Gastrocnemius medialis (tissue), 4 donors: ENCODE measurements around the gene UNC5C. TPM values are rescaled to one million over a fixed set of nuclear protein-coding genes. Genes with fewer than 3 reads are reported as not detected.

ENCODE experiments used
- ATAC-seq, 2 donors: fragments of 150-250 bp; one replicate each; pipeline ENCODE4 v1.9.1; 2016
- DNase-seq, 2 donors: peaks; one replicate each; pipeline ENCODE4 v3.0.0-alpha.2; 2019
- H3K27ac ChIP-seq, 4 donors: fragments of 200-600 bp; sonication (generic); 1 replicate in 1 of 4; 2 replicates in 3 of 4; pipeline ENCODE4 v1.5.1; 2016 to 2018; ENCODE audit warnings: mild to moderate bottlenecking in 2 of 4, moderate library complexity in 1 of 4
- H3K27me3 ChIP-seq, 3 donors: fragments of 200-600 bp; sonication (generic) in 2 of 3; 1 replicate in 1 of 3; 2 replicates in 2 of 3; pipeline versions ENCODE4 v1.5.1 to v1.6.0; 2016 to 2019; ENCODE audit warnings: mild to moderate bottlenecking in 1 of 3, moderate library complexity in 1 of 3
- H3K36me3 ChIP-seq, 2 donors: fragments of 200-600 bp; sonication (generic) in 1 of 2; one replicate each; pipeline ENCODE4 v1.5.1; 2017 to 2018
- H3K4me1 ChIP-seq, 2 donors: fragments of 200-600 bp; sonication (generic) in 1 of 2; one replicate each; pipeline ENCODE4 v1.5.1; 2016 to 2017; ENCODE audit warnings: mild to moderate bottlenecking in 2 of 2
- H3K4me3 ChIP-seq, 4 donors: fragments of 200-600 bp; sonication (generic) in 3 of 4; 1 replicate in 1 of 4; 2 replicates in 3 of 4; pipeline ENCODE4 v1.5.1; 2016 to 2019; ENCODE audit warnings: mild to moderate bottlenecking in 2 of 4
- H3K9me3 ChIP-seq, 3 donors: fragments of 200-600 bp; sonication (generic) in 2 of 3; 1 replicate in 1 of 3; 2 replicates in 2 of 3; pipeline ENCODE4 v1.5.1; 2016 to 2019
- POLR2A ChIP-seq, 2 donors: fragments of 450-650 bp; IDR thresholded peaks; one replicate each; pipeline ENCODE4 v1.6.1; 2017; ENCODE audit warnings: antibody characterized with exemption in 2 of 2, mild to moderate bottlenecking in 2 of 2, moderate library complexity in 2 of 2
- in situ Hi-C, 4 donors: fragments of 200-750 bp; cut with MboI; loops; one replicate each; pipeline versions ENCODE4 v1.15.0 to v1.8.0; 2017; ENCODE audit warnings: low sequenced_read_pairs in 4 of 4
- intact Hi-C: fragments of 100-400 bp; cut with DNase I; formaldehyde crosslinking; loops from one replicate; pipeline ENCODE4 v1.15.1; 2023; ENCODE audit warnings: low total_unique reads
- total RNA-seq, 4 donors: library from RNA; depleted of rRNA; stranded (reverse); fragments of >200 nt; gene quantifications; one replicate each; pipeline versions ENCODE4 v1.1.0 to v1.2.3, GENCODE V29; 2016
- TF ChIP-seq, protein P1 (sequence below), 5 experiments: fragments of 450-650 bp in 3 of 5; fragments of 200-600 bp in 2 of 5; sonication (generic) in 2 of 5; IDR thresholded peaks in 4 of 5; conservative IDR thresholded peaks in 1 of 5; 1 replicate in 4 of 5; 2 replicates in 1 of 5; pipeline ENCODE4 v1.5.1; 2016 to 2019; ENCODE audit warnings: antibody characterized with exemption in 5 of 5, mild to moderate bottlenecking in 3 of 5, moderate library complexity in 3 of 5

Gene UNC5C
- total RNA-seq, 4 donors from 2014 or later = 0.07 to 0.33 (median 0.23) TPM; not detected in 1

DNA sequence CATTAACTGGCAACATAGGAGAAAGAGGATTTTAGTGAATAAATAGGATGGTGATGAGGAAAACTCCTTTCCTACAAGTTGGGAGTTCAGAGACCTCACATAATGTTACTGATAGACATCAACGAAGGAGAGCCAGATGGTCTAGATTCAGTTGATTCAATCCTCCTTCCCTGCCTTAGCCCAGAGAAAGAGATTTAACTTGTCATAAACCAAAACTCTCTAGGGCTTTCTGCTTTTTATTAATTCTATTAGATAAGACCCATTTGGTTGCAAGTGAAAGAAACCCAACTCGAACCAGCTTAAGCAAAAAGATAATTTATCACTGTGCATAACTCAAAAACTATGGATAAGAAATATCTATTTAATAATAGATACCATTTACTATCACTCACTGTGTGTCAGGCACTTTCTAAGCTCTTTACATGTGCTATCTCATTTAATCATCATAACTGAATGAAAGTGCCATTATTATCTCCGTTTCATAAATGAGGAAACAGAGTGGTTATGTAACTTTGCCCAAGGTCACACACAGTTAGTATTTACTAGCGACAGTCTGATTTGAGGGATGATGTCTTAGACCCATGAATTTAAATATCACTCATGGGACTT is 4.3 kb upstream of the UNC5C start:
- TF ChIP-seq, protein P1, sequence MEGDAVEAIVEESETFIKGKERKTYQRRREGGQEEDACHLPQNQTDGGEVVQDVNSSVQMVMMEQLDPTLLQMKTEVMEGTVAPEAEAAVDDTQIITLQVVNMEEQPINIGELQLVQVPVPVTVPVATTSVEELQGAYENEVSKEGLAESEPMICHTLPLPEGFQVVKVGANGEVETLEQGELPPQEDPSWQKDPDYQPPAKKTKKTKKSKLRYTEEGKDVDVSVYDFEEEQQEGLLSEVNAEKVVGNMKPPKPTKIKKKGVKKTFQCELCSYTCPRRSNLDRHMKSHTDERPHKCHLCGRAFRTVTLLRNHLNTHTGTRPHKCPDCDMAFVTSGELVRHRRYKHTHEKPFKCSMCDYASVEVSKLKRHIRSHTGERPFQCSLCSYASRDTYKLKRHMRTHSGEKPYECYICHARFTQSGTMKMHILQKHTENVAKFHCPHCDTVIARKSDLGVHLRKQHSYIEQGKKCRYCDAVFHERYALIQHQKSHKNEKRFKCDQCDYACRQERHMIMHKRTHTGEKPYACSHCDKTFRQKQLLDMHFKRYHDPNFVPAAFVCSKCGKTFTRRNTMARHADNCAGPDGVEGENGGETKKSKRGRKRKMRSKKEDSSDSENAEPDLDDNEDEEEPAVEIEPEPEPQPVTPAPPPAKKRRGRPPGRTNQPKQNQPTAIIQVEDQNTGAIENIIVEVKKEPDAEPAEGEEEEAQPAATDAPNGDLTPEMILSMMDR (IDR thresholded peaks at IDR 0.05 in 4 of 5, conservative IDR thresholded peaks at IDR 0.05 in 1 of 5) = no peak
- no peak for TF ChIP-seq POLR2A (IDR thresholded peaks at IDR 0.05)
- Histone ChIP-seq H3K36me3 (no peaks in the 10 kb centered on the region), H3K9me3 (no peaks in the 10 kb centered on the region), H3K27ac (no peak overlapping the region), H3K27me3 (peaks cover 21 to 29% (median 24%) of the 10 kb centered on the region in 3 donors), H3K4me1 (peaks cover 0 to 6% of the 10 kb centered on the region in 2 donors), H3K4me3 (no peak overlapping the region)
- ATAC-seq (no peak), DNase-seq (no peak)
- intact Hi-C loops = no loop called here
- in situ Hi-C loops = no loop called here

DNA sequence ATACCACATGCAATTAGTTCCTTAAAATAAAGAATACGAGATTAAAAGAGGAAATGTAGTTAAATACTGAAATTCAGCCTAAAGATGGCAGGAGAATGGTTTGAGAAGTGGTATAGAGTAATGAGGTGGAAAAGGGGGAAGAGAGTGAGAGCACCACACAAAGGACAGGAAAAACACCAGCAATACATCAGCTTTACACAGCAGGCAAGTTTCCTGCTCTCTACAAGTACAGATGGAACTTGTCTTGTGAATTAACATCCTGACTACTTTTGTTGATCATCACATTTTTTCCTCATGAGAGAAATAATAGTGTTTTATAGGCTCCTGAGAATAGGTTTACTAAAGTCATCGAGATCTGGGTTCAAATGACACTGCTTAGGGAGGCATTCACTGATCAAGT is 2.9 kb upstream of the UNC5C start:
- Histone ChIP-seq H3K9me3 (no peaks in the 10 kb centered on the region), H3K36me3 (no peaks in the 10 kb centered on the region), H3K27ac (no peak overlapping the region), H3K27me3 (peaks cover 31 to 40% (median 32%) of the 10 kb centered on the region in 3 donors), H3K4me1 (peaks cover 0 to 6% of the 10 kb centered on the region in 2 donors), H3K4me3 (no peak overlapping the region)
- no peak for ATAC-seq
- DNase-seq = no peak
- in situ Hi-C loops = no loop called here
- intact Hi-C loops = no loop called here
- TF ChIP-seq, protein P1 (IDR thresholded peaks at IDR 0.05 in 4 of 5, conservative IDR thresholded peaks at IDR 0.05 in 1 of 5) = no peak
- no peak for TF ChIP-seq POLR2A (IDR thresholded peaks at IDR 0.05)

DNA sequence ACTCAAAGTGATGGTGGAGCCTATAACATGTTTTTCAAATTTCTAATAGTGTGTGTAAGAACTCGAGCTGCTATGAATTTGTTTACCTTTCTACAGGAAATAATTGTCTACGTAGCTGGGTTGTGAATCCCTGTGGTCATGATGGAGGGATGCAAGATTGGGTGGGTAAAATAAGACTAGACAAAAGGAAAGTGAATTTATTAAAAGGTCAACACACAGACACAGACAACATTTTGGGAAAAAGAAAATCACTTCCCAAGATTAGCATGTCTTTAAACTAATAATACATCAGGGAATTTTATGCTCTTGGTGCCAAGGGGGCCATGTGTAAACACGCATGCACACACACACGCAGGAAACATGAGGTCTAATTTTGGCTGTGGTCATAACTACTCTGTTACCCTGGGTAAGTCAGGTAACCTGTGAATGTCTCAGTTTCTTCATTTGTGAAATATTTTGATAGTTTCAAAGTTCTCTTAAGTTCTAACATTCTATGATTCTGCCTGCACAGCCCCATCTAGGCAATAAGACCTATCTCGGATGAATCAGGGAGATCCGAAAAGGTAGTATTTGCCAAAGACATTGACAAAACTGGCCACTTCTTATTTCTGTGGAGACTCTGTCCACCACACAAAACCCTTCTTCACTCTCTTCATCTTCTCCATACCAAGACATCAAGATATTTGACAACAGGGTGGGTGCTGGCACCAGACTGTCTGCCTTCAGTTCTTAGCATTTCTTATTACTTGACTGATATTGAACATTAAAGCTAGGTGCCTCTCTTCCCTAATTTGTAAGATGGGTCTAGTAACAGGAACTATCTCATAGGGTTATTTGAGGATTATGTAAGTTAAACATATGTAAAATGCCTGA is 1.6 kb upstream of the UNC5C start:
- ATAC-seq = no peak
- Histone ChIP-seq H3K4me3 (peak overlapping the region in 3 of 4 donors; percentile 54 to 58 (median 55)), H3K27ac (no peak overlapping the region), H3K36me3 (no peaks in the 10 kb centered on the region), H3K9me3 (no peaks in the 10 kb centered on the region), H3K27me3 (peaks cover 32 to 43% (median 33%) of the 10 kb centered on the region in 3 donors), H3K4me1 (peaks cover 0 to 6% of the 10 kb centered on the region in 2 donors)
- TF ChIP-seq, protein P1 (IDR thresholded peaks at IDR 0.05 in 4 of 5, conservative IDR thresholded peaks at IDR 0.05 in 1 of 5) = no peak
- TF ChIP-seq POLR2A (IDR thresholded peaks at IDR 0.05) = no peak
- intact Hi-C loops (no loop called here), in situ Hi-C loops (no loop called here)
- no peak for DNase-seq

DNA sequence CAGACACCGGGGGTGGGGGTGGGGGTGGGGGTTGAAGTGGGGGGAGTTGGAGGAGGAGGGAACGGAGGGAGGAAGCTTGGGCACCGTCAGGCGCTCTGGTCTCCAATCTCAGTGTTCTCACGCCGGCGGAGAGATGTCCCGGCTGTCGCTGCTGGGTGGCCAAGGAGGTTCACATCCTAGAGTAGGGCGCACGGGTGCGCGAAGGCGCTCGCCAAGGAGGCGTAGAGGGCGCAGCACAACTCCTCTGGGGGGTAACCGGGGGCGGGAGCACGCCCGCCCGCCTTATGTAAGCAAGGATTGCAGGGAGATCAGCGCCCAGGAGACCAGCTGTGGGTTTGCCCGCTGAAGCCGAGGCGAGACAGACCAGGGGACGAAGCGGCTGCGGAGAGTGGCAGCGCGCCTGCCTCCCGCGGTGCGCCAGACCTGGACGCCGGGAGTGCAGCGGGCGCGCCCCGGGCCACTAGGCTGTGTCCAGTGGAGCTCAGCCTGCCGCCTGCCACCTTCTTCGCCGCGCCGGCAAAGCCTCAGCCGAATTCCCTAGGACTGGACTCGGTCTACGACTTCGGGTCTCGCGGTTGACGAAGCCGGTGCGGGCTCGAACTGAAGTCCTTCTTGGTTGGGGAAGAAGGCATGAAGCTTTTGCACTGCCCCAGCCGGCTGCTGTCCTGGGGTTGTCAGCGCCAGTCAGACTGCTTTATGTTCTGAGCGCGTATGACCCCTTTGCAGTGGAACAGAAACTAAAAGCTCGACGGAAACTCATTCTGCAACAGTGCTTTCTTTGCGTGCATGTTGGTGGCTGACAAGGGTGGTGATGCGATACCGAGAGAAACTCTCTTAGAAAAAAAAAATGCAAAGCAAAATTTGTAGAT is 707 bp upstream of the UNC5C start:
- in situ Hi-C loops = no loop called here
- H3K27ac ChIP-seq = peak overlapping the region in 2 of 4 donors; percentile 1 to 40

More for the DNA sequence above, 707 bp upstream of the UNC5C start:
- DNase-seq = no peak
- Histone ChIP-seq H3K9me3 (no peaks in the 10 kb centered on the region), H3K4me1 (peaks cover 0 to 6% of the 10 kb centered on the region in 2 donors), H3K36me3 (no peaks in the 10 kb centered on the region), H3K4me3 (peak overlapping the region; percentile 52 to 58 (median 54)), H3K27me3 (peaks cover 32 to 43% (median 33%) of the 10 kb centered on the region in 3 donors)
- TF ChIP-seq, protein P1 (IDR thresholded peaks at IDR 0.05 in 4 of 5, conservative IDR thresholded peaks at IDR 0.05 in 1 of 5) = no peak
- TF ChIP-seq POLR2A (IDR thresholded peaks at IDR 0.05) = no peak
- intact Hi-C loops = no loop called here
- peak; percentile 8 to 16 for ATAC-seq
